Stimulated activated CD8-positive, alpha-beta memory T cell treated with anti-CD3 and anti-CD28 coated beads, Interleukin-7, amount 100 ng/mL, for 48 hours (primary cell): ENCODE data around the gene DLGAP1.
"Not testable (repeated sequence)": the region's sequence is repeated elsewhere in the genome, so short reads cannot be mapped to it uniquely, and the experiment has no call there.

Experiments
- DNase-seq, 2 donors: peaks; one replicate each; pipeline ENCODE4 v3.0.0-alpha.2; 2020; ENCODE audit warnings: low read depth in 1 of 2; ENCODE audit errors: extremely low read depth in 1 of 2

Gene DLGAP1

GRCh38 chr18:3581890-3582289, 873.2 kb downstream of the DLGAP1 start:
- DNase-seq = no peak

DNA sequence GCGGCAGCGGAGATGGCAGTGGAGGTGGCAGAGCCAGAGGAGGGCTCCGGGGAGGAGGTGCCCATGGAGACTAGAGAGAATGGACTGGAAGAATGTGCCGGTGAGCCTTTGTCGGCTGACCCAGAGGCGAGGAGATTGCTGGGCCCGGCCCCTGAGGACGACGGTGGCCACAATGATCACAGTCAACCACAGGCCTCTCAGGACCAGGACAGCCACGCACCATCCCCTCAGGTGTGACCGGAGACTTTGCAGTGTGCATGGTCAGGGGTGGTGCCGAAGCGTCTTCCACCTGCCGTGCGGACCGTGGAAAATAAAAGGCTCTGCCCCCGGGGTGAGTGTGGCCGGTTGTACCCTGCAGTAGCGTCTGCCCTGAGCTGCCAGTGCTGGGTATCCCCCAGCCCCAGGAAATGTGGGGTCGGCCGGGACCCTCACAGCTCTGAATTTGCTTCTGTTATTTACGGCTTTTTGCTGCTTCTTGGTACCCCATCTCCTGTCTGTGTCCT, 874.5 kb downstream of the DLGAP1 start:
- not testable (repeated sequence) for DNase-seq

DNA sequence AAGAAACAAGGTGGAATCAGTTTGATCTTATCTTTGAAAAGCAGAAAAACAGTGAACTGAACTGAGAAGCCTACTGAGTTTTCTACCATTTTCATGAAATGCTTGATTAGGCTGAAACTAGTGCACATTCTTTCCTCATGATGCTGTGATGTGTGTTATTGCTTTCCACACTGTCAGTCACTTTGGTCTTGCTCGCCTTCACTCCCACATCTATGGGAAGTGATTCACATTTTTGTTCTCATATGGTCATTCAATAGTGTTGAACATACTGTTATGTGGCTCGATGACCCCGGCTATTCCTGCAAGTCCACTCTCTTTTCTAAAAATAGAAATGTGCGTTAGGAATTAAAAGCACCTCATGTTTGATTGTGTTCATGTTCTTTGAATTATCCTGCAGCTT, 875.4 kb downstream of the DLGAP1 start:
- no peak for DNase-seq

DNA sequence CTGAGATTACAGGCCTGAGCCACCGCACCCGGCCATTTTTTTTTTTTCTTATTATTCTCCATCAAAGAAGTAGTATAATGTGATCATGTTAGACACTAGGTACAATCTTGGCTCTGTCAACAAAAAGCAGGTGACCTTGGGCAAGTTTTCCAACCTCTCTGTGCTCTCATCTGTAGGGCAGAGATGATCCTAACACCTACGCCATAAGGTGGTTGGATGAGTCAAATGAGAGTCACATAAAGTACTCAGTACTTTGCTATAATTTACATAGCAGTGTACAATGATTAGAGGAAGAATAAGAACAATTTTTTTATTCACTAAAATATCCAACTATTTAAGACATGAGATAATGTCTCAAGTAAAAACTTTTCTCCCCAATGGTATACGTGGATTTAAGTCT, 876.5 kb downstream of the DLGAP1 start:
- DNase-seq = no peak

DNA sequence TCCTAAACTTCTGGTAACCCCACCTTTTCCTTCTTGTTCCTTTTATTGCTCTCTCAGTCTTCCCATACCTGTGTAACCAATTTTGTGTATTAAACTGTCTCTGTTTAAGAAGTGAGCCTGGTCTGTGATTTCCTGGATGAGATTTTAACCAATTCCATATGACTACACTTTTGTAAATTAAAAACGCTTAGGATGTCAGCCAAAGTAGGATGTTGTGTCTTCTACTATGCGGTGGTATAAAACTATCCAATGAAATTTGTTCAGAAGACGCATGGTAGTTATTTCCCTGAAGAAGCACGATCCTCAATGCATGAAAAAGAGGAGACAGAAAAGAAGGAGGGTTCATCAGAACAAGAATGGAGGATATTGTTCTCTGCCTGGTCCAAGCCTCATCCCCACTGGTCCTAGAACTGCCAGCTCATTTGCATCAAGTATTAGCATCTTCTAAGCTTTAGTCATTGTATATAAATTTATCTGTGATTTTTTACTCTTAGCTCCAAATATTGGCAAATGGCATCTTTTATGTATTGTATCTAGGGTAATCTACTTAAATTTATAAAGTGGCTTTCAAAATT, 877.7 kb downstream of the DLGAP1 start:
- DNase-seq = no peak

DNA sequence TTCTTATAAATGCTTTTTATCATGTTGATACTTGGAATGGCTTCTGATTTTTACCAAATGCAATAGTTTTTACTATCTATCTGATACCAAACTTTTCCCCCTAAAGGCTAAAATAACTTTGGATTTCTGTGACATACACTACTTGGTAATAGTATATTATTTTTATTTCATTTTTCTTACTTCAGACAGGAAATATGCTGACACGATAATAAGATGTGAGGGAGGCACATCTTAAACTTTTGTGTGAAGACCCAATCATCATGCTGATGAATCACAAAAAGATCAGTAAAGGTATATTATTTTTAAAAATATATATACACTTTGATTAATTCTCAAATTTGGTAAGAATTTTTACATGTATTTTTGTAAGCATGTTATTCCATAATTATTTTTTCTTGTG, 882.3 kb downstream of the DLGAP1 start:
- no peak for DNase-seq

DNA sequence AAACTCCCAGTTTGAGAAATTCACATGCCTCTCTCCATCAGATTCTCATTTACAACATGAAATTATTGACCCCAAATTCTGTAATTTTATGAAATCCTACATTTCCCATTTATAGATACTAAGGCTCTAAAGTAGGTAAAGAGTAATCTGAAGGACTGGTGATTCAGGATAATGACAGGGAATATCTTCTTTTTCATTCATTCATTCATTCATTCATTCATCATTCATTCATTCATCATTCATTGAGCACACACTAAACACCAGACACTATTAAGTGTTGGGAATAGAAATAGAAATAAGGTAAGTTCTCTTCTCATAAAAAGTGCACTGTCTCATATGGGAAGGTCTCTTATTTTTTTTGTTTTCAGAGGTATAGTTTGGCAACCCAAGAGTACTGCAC, 888.3 kb downstream of the DLGAP1 start:
- DNase-seq = no peak

- DNase-seq = no peak
These were observed 894.4 kb downstream of the DLGAP1 start for GRCh38 chr18:3560755-3561154.

- no peak for DNase-seq
These were observed 900.2 kb downstream of the DLGAP1 start for GRCh38 chr18:3554811-3555427.

GRCh38 chr18:3554091-3554601, 901.0 kb downstream of the DLGAP1 start:
- DNase-seq = no peak

DNA sequence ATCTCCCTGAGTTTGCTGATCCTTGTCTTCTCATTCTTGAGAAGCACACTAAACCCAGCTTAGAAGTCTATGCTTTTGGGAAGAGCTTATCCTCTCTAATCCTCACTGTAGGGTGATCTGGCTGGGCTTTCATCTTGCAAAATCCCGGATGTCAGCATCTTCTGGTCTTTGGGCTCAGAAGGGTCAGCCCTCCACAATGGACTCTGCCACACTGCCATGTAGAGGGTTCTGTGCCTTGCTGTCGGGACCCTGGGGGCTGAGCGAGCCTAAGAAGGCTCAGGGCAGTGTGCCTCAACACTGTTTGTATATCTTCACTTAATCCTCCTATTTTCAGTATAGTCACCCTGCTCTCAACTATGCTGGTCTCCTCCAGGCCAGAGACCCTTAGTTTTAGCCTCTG, 902.8 kb downstream of the DLGAP1 start:
- DNase-seq = no peak

DNA sequence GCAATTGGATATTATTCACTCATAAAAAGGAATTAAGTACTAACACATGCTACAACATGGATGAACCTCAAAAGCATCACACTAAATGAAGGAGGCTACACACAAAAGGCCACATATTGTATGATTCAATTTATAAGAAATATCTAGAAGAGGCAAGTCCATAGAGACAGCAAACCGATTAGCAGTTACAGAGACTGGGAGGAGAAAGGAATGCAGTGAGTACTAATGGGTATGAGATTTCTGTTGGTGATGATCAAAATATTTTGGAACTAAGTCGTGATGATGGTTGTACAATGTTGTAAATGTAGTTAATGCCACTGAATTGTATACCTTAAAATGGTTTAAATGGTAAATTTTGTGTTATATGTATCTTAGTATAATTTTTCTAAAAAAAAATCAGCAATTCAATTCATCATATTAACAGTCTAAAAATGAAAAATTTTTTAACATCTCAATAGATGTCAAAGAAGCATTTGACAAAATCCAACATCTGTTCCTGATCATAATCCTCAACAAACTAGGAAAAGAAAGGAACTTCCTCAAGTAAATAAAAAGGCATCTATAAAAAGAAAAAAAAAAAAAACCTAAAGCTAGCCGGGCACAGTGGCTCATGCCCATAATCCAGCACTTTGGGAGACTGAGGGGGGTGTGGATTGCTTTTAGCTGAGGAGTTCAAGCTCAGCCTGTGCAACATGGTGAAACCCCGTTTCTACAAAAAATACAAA, 907.1 kb downstream of the DLGAP1 start:
- DNase-seq = no peak

DNA sequence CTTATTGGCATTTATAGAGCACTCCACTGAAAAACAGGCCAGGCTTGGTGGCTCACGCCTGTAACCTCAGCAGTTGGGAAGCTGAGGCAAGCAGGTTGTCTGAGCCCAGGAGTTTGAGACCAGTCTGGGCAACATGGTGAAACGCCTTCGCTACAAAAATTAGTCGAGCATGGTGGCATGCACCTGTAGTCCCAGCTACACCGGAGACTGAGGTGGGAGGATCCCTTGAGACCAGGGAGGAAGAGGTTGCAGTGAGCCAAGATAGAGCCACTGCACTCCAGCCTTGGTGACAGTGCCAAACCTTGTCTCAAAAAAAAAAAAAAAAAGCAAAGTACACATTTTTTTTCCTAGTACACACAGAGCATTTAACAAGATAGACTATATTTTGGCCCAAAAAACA, 909.0 kb downstream of the DLGAP1 start:
- no peak for DNase-seq

DNA sequence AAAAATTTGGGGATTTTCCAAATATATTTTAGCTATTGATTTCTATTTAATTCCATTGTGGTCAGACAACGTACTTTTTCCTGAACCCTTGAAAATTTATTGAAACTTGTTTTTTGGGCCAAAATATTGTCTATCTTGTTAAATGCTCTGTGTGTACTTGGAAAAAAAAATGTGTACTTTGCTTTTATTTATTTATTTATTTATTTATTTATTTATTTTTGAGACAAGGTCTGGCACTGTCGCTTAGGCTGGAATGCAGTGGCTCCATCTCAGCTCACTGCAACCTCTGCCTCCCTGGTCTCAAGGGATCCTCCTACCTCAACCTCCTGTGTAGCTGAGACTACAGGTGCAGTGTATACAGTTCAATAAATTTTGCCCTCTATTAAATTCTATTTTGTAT, 910.6 kb downstream of the DLGAP1 start:
- DNase-seq = no peak

GRCh38 chr18:3541549-3542386, 913.3 kb downstream of the DLGAP1 start:
- DNase-seq = peak in 1 of 2 donors; percentile 11

GRCh38 chr18:3540805-3541548, 914.1 kb downstream of the DLGAP1 start:
- no peak for DNase-seq

DNA sequence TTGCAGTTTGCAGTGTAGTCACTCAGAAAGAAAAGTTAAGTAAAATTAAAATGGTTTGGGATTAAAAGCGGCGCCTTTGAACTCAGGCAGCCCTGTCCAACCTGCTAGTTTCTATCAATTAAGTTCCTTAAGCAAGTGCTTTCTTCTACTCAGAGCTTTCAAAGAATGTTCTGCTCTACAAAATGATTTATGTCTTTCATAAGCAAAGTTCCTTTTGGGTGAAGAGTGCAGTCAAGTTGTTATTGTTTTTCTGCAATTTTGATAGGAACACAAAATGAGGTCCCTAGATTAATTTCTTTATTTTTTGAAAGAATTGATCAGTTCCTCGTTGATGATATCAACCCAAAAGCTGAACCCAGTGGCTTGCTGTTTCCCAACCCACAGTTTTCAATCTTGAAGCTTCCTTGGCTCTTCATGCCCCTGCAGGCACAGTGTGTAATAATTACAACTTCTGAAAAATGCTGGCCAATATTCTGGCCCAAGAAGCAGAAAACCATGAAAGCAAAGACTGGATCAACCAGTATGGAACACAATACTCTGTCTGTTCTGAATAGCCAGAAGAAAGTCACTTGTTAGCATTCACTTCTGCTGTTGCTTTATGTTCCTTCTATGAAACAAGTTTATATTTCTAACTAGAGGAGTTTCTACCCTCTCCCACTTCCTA, 916.0 kb downstream of the DLGAP1 start:
- DNase-seq = no peak

DNA sequence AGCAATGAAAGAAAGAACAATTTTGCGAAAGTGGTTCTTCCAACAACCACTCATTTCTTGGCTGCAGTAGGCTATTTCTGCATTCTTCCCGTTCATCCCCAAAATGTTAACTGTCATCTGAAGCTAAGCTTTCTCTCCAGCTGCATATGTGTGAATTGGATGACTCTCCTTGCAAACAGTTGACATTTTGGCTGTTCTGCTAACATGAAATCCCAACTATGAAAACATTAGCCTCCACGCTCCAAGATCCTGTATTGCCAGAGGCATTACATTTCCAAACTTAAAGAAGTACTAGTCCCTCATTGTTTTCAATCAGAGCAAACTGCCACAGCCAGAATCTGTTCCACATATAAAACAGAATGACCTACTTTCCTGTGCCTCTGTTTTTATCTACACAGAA, 916.7 kb downstream of the DLGAP1 start:
- no peak for DNase-seq

- no peak for DNase-seq
These were observed 924.3 kb downstream of the DLGAP1 start for GRCh38 chr18:3530807-3531206.

- DNase-seq = no peak
These were observed 925.5 kb downstream of the DLGAP1 start for GRCh38 chr18:3529601-3530000.
